DOHH2 (cell line): ENCODE results near the gene CUZD1.

Experiments
- H3F3A ChIP-seq: fragments of 200-600 bp; sonication (generic), shearing (Covaris generic); 2 replicates; pipeline ENCODE4 v1.6.0; 2016; ENCODE audit warnings: antibody characterized with exemption, mild to moderate bottlenecking; ENCODE audit not compliant: control insufficient read depth, insufficient read depth
- H3K27ac ChIP-seq: fragments of 200-600 bp; sonication (generic); 2 replicates; pipeline ENCODE4 v1.5.1; 2014; ENCODE audit warnings: low read depth, mild to moderate bottlenecking, low read length, moderate library complexity
- H3K27me3 ChIP-seq: fragments of 200-600 bp; sonication (generic); 2 replicates; pipeline ENCODE4 v1.6.1; 2014; ENCODE audit warnings: mild to moderate bottlenecking, low read length, mixed read lengths; ENCODE audit not compliant: control insufficient read depth
- H3K36me3 ChIP-seq: fragments of 200-600 bp; sonication (generic); 2 replicates; pipeline ENCODE4 v1.6.1; 2014; ENCODE audit warnings: mild to moderate bottlenecking, low read length, moderate library complexity, mixed read lengths; ENCODE audit not compliant: control insufficient read depth
- H3K4me1 ChIP-seq: fragments of 200-600 bp; sonication (generic); 2 replicates; pipeline ENCODE4 v1.6.1; 2014; ENCODE audit warnings: mild to moderate bottlenecking, low read length, mixed read lengths; ENCODE audit not compliant: control insufficient read depth
- H3K4me2 ChIP-seq: fragments of 200-600 bp; sonication (generic); 2 replicates; pipeline ENCODE4 v1.6.0; 2014; ENCODE audit warnings: mild to moderate bottlenecking, low read length, moderate library complexity
- H3K4me3 ChIP-seq: fragments of 200-600 bp; sonication (generic); 2 replicates; pipeline ENCODE4 v1.5.1; 2014; ENCODE audit warnings: mild to moderate bottlenecking, low read length, mixed read lengths
- H3K79me2 ChIP-seq: fragments of 200-600 bp; sonication (generic); 2 replicates; pipeline ENCODE4 v1.6.1; 2014; ENCODE audit warnings: mild to moderate bottlenecking, low read length, mixed read lengths; ENCODE audit not compliant: control insufficient read depth
- H3K9me2 ChIP-seq: fragments of 200-600 bp; sonication (generic); replicated peaks from 2 replicates; pipeline ENCODE4 v1.6.1; 2014; ENCODE audit warnings: mild to moderate bottlenecking, low read length, mixed read lengths; ENCODE audit not compliant: control insufficient read depth
- H3K9me3 ChIP-seq: fragments of 200-600 bp; sonication (generic); 2 replicates; pipeline ENCODE4 v1.6.1; 2014; ENCODE audit warnings: antibody characterized with exemption, low read length, mixed read lengths; ENCODE audit not compliant: control insufficient read depth, insufficient read depth
- H4K20me1 ChIP-seq: fragments of 200-600 bp; sonication (generic); 2 replicates; pipeline ENCODE4 v1.6.0; 2014; ENCODE audit warnings: low read depth, mild to moderate bottlenecking, antibody characterized with exemption, low read length, moderate library complexity; ENCODE audit not compliant: control insufficient read depth, insufficient read depth
- EZH2phosphoT487 ChIP-seq: fragments of 200-600 bp; sonication (generic); IDR thresholded peaks from 2 replicates; pipeline ENCODE4 v1.6.1; 2017; ENCODE audit warnings: borderline replicate concordance, mild to moderate bottlenecking, antibody characterized with exemption, low read length, moderate library complexity, mixed read lengths
- TF ChIP-seq, protein P1 (sequence below): fragments of 200-600 bp; sonication (generic); IDR thresholded peaks from one replicate; pipeline ENCODE4 v1.5.1; 2014; ENCODE audit warnings: antibody characterized with exemption, mild to moderate bottlenecking, low read depth, low read length; ENCODE audit not compliant: poor library complexity, severe bottlenecking

Gene CUZD1

DNA sequence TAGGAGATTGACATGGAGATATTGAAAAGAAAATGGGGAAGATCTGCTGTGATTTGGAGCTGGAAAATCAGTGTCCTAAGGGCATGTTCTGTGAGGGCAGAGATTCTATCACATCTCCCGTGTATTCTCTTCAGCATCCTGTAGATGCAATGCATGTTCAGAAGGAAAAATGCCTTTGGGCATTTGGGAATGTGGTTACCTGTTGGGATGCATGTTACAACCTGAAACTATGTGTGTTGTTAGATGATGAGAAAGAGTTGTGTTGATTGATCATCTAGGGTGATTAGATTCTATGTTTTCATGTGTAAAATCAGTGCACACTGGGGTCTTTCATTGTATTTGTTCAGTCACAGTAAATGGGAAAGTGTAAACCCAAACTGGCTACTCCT, 14.7 kb downstream of the CUZD1 start:
- Histone ChIP-seq H3K79me2 (no peaks in the 10 kb centered on the region), H3K4me3 (no peak overlapping the region), H3F3A (no peaks in the 10 kb centered on the region), H3K9me2 (no peaks in the 10 kb centered on the region), H3K36me3 (peaks cover 13% of the 10 kb centered on the region), H3K4me2 (no peak overlapping the region), H4K20me1 (no peaks in the 10 kb centered on the region), H3K4me1 (no peaks in the 10 kb centered on the region), H3K27ac (no peak overlapping the region), H3K9me3 (no peaks in the 10 kb centered on the region), H3K27me3 (0 out of 2 replicates have a peak, but pooled peaks cover 2% of the 10 kb centered on the region)
- TF ChIP-seq, protein P1, sequence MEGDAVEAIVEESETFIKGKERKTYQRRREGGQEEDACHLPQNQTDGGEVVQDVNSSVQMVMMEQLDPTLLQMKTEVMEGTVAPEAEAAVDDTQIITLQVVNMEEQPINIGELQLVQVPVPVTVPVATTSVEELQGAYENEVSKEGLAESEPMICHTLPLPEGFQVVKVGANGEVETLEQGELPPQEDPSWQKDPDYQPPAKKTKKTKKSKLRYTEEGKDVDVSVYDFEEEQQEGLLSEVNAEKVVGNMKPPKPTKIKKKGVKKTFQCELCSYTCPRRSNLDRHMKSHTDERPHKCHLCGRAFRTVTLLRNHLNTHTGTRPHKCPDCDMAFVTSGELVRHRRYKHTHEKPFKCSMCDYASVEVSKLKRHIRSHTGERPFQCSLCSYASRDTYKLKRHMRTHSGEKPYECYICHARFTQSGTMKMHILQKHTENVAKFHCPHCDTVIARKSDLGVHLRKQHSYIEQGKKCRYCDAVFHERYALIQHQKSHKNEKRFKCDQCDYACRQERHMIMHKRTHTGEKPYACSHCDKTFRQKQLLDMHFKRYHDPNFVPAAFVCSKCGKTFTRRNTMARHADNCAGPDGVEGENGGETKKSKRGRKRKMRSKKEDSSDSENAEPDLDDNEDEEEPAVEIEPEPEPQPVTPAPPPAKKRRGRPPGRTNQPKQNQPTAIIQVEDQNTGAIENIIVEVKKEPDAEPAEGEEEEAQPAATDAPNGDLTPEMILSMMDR = no peak
- TF ChIP-seq EZH2phosphoT487 = no peak

DNA sequence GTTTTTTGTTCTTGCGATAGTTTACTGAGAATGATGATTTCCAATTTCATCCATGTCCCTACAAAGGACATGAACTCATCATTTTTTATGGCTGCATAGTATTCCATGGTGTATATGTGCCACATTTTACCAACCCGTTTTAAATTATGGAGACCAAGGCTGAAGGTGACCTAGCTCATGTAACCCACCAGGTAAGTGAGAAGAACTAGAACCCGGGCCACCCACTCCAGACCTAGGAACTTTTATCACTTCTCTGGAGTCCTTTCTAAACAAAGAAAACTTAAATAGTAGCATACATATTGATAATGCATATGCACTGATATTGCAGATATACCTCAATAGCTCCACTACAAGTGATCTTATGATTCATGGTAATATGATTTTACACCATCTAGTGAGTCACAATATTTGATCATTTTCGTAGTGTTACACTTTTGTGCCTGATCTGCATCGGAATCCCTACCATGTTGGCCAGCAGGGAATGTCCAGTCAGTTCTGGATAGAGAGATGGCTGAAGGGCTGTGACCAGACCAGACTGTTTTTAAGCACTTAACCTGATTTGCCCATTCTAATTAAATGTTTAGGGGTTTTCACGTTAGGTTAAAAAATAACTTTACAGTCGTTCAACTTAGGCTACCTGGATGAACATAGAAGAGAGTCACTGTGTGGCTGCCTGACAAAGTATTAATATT, 15.2 kb downstream of the CUZD1 start:
- Histone ChIP-seq H3K36me3 (peaks cover 13% of the 10 kb centered on the region), H3K9me3 (no peaks in the 10 kb centered on the region), H3F3A (no peaks in the 10 kb centered on the region), H3K27me3 (0 out of 2 replicates have a peak, but pooled peaks cover 2% of the 10 kb centered on the region), H3K4me1 (no peaks in the 10 kb centered on the region), H3K27ac (no peak overlapping the region), H3K79me2 (no peaks in the 10 kb centered on the region), H3K4me3 (no peak overlapping the region), H3K4me2 (no peak overlapping the region), H3K9me2 (no peaks in the 10 kb centered on the region), H4K20me1 (no peaks in the 10 kb centered on the region)
- TF ChIP-seq, protein P1 = no peak
- no peak for TF ChIP-seq EZH2phosphoT487

DNA sequence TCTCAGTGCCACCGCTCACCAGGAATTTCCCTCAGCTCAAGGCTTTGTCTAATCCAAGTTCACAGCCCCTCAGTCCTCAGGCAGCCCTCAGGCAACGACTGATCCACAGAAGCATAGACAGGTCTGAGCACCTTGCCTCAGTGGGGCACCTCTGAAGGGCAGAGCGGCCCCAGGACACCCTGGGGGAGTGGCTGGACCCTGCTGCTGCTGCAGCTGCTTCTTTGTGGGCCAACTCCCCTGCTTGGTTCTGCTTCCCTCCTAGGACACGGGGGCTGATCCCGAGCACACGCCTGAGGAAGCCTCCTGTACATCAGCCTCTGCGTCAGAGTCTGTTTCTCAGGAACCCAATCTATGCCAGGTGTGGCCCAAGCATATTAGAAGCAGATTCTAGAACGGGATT, 16.2 kb downstream of the CUZD1 start:
- Histone ChIP-seq H4K20me1 (no peaks in the 10 kb centered on the region), H3F3A (no peaks in the 10 kb centered on the region), H3K79me2 (no peaks in the 10 kb centered on the region), H3K4me3 (no peak overlapping the region), H3K9me2 (no peaks in the 10 kb centered on the region), H3K36me3 (peaks cover 9% of the 10 kb centered on the region), H3K4me2 (no peak overlapping the region), H3K27ac (no peak overlapping the region), H3K27me3 (peaks cover 2% of the 10 kb centered on the region; the same call in 1 of the 2 replicates), H3K4me1 (no peaks in the 10 kb centered on the region), H3K9me3 (no peaks in the 10 kb centered on the region)
- no peak for TF ChIP-seq EZH2phosphoT487
- TF ChIP-seq, protein P1 = no peak
